ENCODE results near the gene PARVG. TPM values are rescaled to one million over a fixed set of nuclear protein-coding genes. Genes with fewer than 3 reads are reported as not detected.

Gene PARVG
- total and polyA plus RNA-seq, 9 of the 15 experiments (the other 6 are each of a cell fraction or from before 2014, with no cell fraction given), result 0.35 TPM; not detected in 8

- Histone ChIP-seq H3K9me3 (replicated peaks; ENCODE audit: control insufficient read depth, insufficient read depth, low read depth, low read length) (no peaks in the 10 kb centered on the region), H3K27ac (ENCODE audit: extremely low read depth, low read depth, low read length) (no peak overlapping the region), H3K9ac (ENCODE audit: insufficient read depth in 1 of 2, low read depth in 2 of 2, low read length in 2 of 2) (no peak overlapping the region), H4K20me1 (replicated peaks; ENCODE audit: control insufficient read depth, insufficient read depth, low read length) (no peaks in the 10 kb centered on the region), H2AFZ (ENCODE audit: low read depth, low read length) (no peak overlapping the region), H3K36me3 (ENCODE audit: control insufficient read depth, insufficient read depth, low read length) (no peaks in the 10 kb centered on the region), H3K27me3 (ENCODE audit: control insufficient read depth in 2 of 2, insufficient read depth in 2 of 2, low read length in 2 of 2) (peaks cover 0 to 8% of the 10 kb centered on the region in 2 experiments; a peak in 2 of 5 replicates), H3K9me1 (ENCODE audit: control insufficient read depth, insufficient read depth, low read length) (no peaks in the 10 kb centered on the region), H3K4me1 (replicated peaks in 1 of 2; ENCODE audit: control insufficient read depth in 2 of 2, insufficient read depth in 2 of 2, low read length in 2 of 2) (no peaks in the 10 kb centered on the region), H3K79me2 (ENCODE audit: control insufficient read depth, insufficient read depth, low read length) (no peaks in the 10 kb centered on the region), H3K4me3 (no peak overlapping the region), H3K4me2 (ENCODE audit: insufficient read depth, low read length) (no peak overlapping the region)
- no TSS peak for BruUV-seq (replicated peaks)
- no peak for FAIRE-seq
- in situ Hi-C loops (cut with MboI), result no loop called here
- intact Hi-C loops (cut with micrococcal nuclease), result no loop called here
- ChIA-PET POLR2A (no interaction called here), CTCF (ENCODE audit: low intra/inter-chr PET ratio) (no interaction called here)
- no peak for TF ChIP-seq ATF1 (CRISPR knock-in tag; IDR thresholded peaks at IDR 0.05)
- peak; percentile 20; the same call in 1 of the 2 replicates for TF ChIP-seq ATF1 (tag; IDR thresholded peaks at IDR 0.05)
- no peak for TF ChIP-seq ZNF778 (CRISPR knock-in tag; IDR thresholded peaks at IDR 0.05)
- TF ChIP-seq EP300 (IDR thresholded peaks at IDR 0.05; ENCODE audit: low read length), result no peak
- DNase-seq (ENCODE audit: extremely low read depth in 1 of 4, low spot score in 3 of 4), result no peak
- WGBS (ENCODE audit: insufficient coverage, low coverage, missing lambda C conversion rate), result 3% methylated on average over 3 of the region's 3 CpGs
- ATAC-seq, result no peak
These were observed 32.8 kb downstream of the PARVG start for GRCh38 chr22:44213489-44214043.

- BruUV-seq (replicated peaks), result no TSS peak
- Histone ChIP-seq H2AFZ (ENCODE audit: low read depth, low read length) (no peak overlapping the region), H3K36me3 (ENCODE audit: control insufficient read depth, insufficient read depth, low read length) (no peaks in the 10 kb centered on the region), H3K27ac (ENCODE audit: extremely low read depth, low read depth, low read length) (no peak overlapping the region), H3K4me1 (replicated peaks in 1 of 2; ENCODE audit: control insufficient read depth in 2 of 2, insufficient read depth in 2 of 2, low read length in 2 of 2) (no peaks in the 10 kb centered on the region), H3K9me1 (ENCODE audit: control insufficient read depth, insufficient read depth, low read length) (no peaks in the 10 kb centered on the region), H3K27me3 (ENCODE audit: control insufficient read depth in 2 of 2, insufficient read depth in 2 of 2, low read length in 2 of 2) (peaks cover 0 to 10% of the 10 kb centered on the region in 2 experiments; a peak in 2 of 5 replicates), H4K20me1 (replicated peaks; ENCODE audit: control insufficient read depth, insufficient read depth, low read length) (no peaks in the 10 kb centered on the region), H3K9me3 (replicated peaks; ENCODE audit: control insufficient read depth, insufficient read depth, low read depth, low read length) (no peaks in the 10 kb centered on the region), H3K4me3 (no peak overlapping the region), H3K79me2 (ENCODE audit: control insufficient read depth, insufficient read depth, low read length) (no peaks in the 10 kb centered on the region), H3K9ac (ENCODE audit: insufficient read depth in 1 of 2, low read depth in 2 of 2, low read length in 2 of 2) (no peak overlapping the region), H3K4me2 (ENCODE audit: insufficient read depth, low read length) (no peak overlapping the region)
- WGBS (ENCODE audit: insufficient coverage, low coverage, missing lambda C conversion rate), result 0% methylated on average over 3 of the region's 3 CpGs
- intact Hi-C loops (cut with micrococcal nuclease), result no loop called here
- ChIA-PET CTCF (ENCODE audit: low intra/inter-chr PET ratio) (no interaction called here), POLR2A (no interaction called here)
- in situ Hi-C loops (cut with MboI), result no loop called here
- ATAC-seq (no peak), FAIRE-seq (no peak), DNase-seq (ENCODE audit: extremely low read depth in 1 of 4, low spot score in 3 of 4) (no peak)
- TF ChIP-seq NFE2 (IDR thresholded peaks at IDR 0.05; ENCODE audit: low read depth) (no peak), NBN (IDR thresholded peaks at IDR 0.05; ENCODE audit: low read depth) (no peak), KAT2B (IDR thresholded peaks at IDR 0.05; ENCODE audit: low read depth, low read length) (no peak), PHB (CRISPR knock-in tag; IDR thresholded peaks at IDR 0.05) (no peak), COPS2 (conservative IDR thresholded peaks at IDR 0.05) (no peak), PHTF2 (CRISPR knock-in tag; IDR thresholded peaks at IDR 0.05) (no peak), U2AF2 (optimal IDR thresholded peaks at IDR 0.05; ENCODE audit: low read depth, low read length) (no peak), POLR2A (conservative IDR thresholded peaks at IDR 0.05) (no peak), EP400 (IDR thresholded peaks at IDR 0.05) (no peak), ZNF232 (CRISPR knock-in tag; IDR thresholded peaks at IDR 0.05) (no peak), LARP7 (IDR thresholded peaks at IDR 0.05) (no peak), TCF7 (IDR thresholded peaks at IDR 0.05; ENCODE audit: borderline replicate concordance) (no peak), TGIF2 (CRISPR knock-in tag; IDR thresholded peaks at IDR 0.05) (no peak)
- TF ChIP-seq, protein P1, sequence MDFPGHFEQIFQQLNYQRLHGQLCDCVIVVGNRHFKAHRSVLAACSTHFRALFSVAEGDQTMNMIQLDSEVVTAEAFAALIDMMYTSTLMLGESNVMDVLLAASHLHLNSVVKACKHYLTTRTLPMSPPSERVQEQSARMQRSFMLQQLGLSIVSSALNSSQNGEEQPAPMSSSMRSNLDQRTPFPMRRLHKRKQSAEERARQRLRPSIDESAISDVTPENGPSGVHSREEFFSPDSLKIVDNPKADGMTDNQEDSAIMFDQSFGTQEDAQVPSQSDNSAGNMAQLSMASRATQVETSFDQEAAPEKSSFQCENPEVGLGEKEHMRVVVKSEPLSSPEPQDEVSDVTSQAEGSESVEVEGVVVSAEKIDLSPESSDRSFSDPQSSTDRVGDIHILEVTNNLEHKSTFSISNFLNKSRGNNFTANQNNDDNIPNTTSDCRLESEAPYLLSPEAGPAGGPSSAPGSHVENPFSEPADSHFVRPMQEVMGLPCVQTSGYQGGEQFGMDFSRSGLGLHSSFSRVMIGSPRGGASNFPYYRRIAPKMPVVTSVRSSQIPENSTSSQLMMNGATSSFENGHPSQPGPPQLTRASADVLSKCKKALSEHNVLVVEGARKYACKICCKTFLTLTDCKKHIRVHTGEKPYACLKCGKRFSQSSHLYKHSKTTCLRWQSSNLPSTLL (IDR thresholded peaks at IDR 0.05), result no peak
- TF ChIP-seq, protein P2, sequence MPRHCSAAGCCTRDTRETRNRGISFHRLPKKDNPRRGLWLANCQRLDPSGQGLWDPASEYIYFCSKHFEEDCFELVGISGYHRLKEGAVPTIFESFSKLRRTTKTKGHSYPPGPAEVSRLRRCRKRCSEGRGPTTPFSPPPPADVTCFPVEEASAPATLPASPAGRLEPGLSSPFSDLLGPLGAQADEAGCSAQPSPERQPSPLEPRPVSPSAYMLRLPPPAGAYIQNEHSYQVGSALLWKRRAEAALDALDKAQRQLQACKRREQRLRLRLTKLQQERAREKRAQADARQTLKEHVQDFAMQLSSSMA (CRISPR knock-in tag; IDR thresholded peaks at IDR 0.05), result no peak
These were observed 33.5 kb downstream of the PARVG start for GRCh38 chr22:44214187-44214586.

All from K562 (cell line).